A673 (cell line): ENCODE measurements around the gene SPTBN4. TPM values are rescaled to one million over a fixed set of nuclear protein-coding genes. Genes with fewer than 3 reads are reported as not detected.
A peak's percentile ranks its signal among the peaks of the same experiment; 100 is the strongest.

Source experiments
- BruUV-seq: library from RNA; stranded (reverse); fragments of 400-500 nt; replicated peaks from 2 replicates; lab custom pipeline; 2021; lab: Mats Ljungman, UMichigan
- CTCF ChIA-PET: fragments of 300-600 bp; sonication (Branson Sonifier 250); formaldehyde crosslinking; loops from one replicate; lab custom pipeline; 2022; ENCODE audit warnings: antibody characterized with exemption; lab: Charles Lee
- POLR2A ChIA-PET: fragments of 300-600 bp; sonication (Branson Sonifier 250); formaldehyde crosslinking; loops from one replicate; lab custom pipeline; 2022; ENCODE audit warnings: antibody characterized with exemption; ENCODE audit not compliant: low non-redundant PET; lab: Charles Lee
- DNase-seq: peaks from one replicate; pipeline ENCODE4 v3.0.0-alpha.2; 2015; ENCODE audit warnings: low spot score
- H3K27ac ChIP-seq: fragments of 200-600 bp; sonication (generic); 2 replicates; pipeline ENCODE4 v1.5.1; 2016; ENCODE audit warnings: mixed run types, low read depth, mild to moderate bottlenecking, mixed read lengths, antibody characterized with exemption, low read length; ENCODE audit not compliant: poor library complexity, severe bottlenecking
- H3K27me3 ChIP-seq: fragments of 200-600 bp; sonication (generic); replicated peaks from 2 replicates; pipeline ENCODE4 v1.6.1; 2017; ENCODE audit warnings: mixed run types, low read depth, mild to moderate bottlenecking, mixed read lengths, antibody characterized with exemption, low read length; ENCODE audit not compliant: insufficient read depth, poor library complexity
- H3K36me3 ChIP-seq: fragments of 200-600 bp; sonication (generic); 2 replicates; pipeline ENCODE4 v1.6.1; 2016; ENCODE audit warnings: mixed run types, mild to moderate bottlenecking, mixed read lengths, antibody characterized with exemption, low read length; ENCODE audit not compliant: insufficient read depth, poor library complexity, severe bottlenecking
- H3K4me1 ChIP-seq: fragments of 200-600 bp; sonication (generic); 2 replicates; pipeline ENCODE4 v1.6.1; 2017; ENCODE audit warnings: mixed run types, mild to moderate bottlenecking, mixed read lengths, antibody characterized with exemption, low read length; ENCODE audit not compliant: insufficient read depth, poor library complexity, severe bottlenecking
- H3K4me3 ChIP-seq: fragments of 200-600 bp; sonication (generic); 2 replicates; pipeline ENCODE4 v1.5.1; 2016; ENCODE audit warnings: low read depth, mixed run types, mild to moderate bottlenecking, mixed read lengths, low read length; ENCODE audit not compliant: poor library complexity, severe bottlenecking
- H3K9me3 ChIP-seq: fragments of 200-600 bp; sonication (generic); 2 replicates; pipeline ENCODE4 v1.6.1; 2016; ENCODE audit warnings: mixed run types, low read depth, mild to moderate bottlenecking, mixed read lengths, antibody characterized with exemption, low read length; ENCODE audit not compliant: poor library complexity, severe bottlenecking
- CTCF ChIP-seq: fragments of 300-800, 200-600 bp; sonication (generic); conservative IDR thresholded peaks from 2 replicates; pipeline ENCODE4 v1.5.1; 2017; ENCODE audit warnings: low read depth, mild to moderate bottlenecking, antibody characterized with exemption, low read length, moderate library complexity, mixed read lengths
- EZH2 ChIP-seq: fragments of 200-600 bp; sonication (generic); IDR thresholded peaks from 2 replicates; pipeline ENCODE4 v1.6.1; 2017; ENCODE audit warnings: borderline replicate concordance, low read depth, mild to moderate bottlenecking, mixed read lengths, antibody characterized with exemption, low read length; ENCODE audit not compliant: poor library complexity, severe bottlenecking
- intact Hi-C: fragments of 100-400 bp; cut with micrococcal nuclease; formaldehyde crosslinking; loops from one replicate; pipeline ENCODE4 v1.10.0; 2022; ENCODE audit not compliant: unreplicated experiment
- total RNA-seq: library from RNA; stranded (reverse); gene quantifications from 2 replicates; pipeline ENCODE4 v1.2.3, GENCODE V29; 2021

SPTBN4 gene
- total RNA-seq, 1 experiment from 2014 or later, result 0.43 TPM

- ChIA-PET POLR2A (no interaction called here), CTCF (interaction anchor here (0.6 to 0.9 kb wide), 2 partner anchors 9 to 255 kb away, joined by 3 read pairs; no protein-coding TSS in a partner anchor)
- H3K27me3 ChIP-seq, result no peaks in the 10 kb centered on the region
- intact Hi-C loops, result no loop called here
- no peaks in the 10 kb centered on the region for H3K36me3 ChIP-seq
- H3K27ac ChIP-seq, result no peak overlapping the region
- H3K4me1 ChIP-seq, result peaks cover 15% of the 10 kb centered on the region
- H3K9me3 ChIP-seq, result no peaks in the 10 kb centered on the region
- peak overlapping the region; percentile 41 for H3K4me3 ChIP-seq
- no peak for TF ChIP-seq EZH2
- peak; percentile 49 for TF ChIP-seq CTCF
- DNase-seq, result peak; percentile 69
- BruUV-seq, result no TSS peak
Measured at GRCh38 chr19:40530091-40530901, 63.5 kb downstream of the SPTBN4 start.

GRCh38 chr19:40533508-40533907 is 66.7 kb downstream of the SPTBN4 start:
- intact Hi-C loops, result no loop called here
- TF ChIP-seq EZH2, result no peak
- peak; percentile 44 for TF ChIP-seq CTCF
- Histone ChIP-seq H3K4me3 (no peak overlapping the region), H3K36me3 (no peaks in the 10 kb centered on the region), H3K27ac (no peak overlapping the region), H3K27me3 (no peaks in the 10 kb centered on the region), H3K4me1 (peaks cover 15% of the 10 kb centered on the region), H3K9me3 (no peaks in the 10 kb centered on the region)
- CTCF ChIA-PET, result interaction anchor here (0.6 to 2.0 kb wide), 3 partner anchors 12 to 228 kb away, joined by 4 to 6 read pairs (median 4); no protein-coding TSS in a partner anchor
- BruUV-seq, result no TSS peak
- POLR2A ChIA-PET, result no interaction called here
- DNase-seq, result no peak

GRCh38 chr19:40534148-40534547 is 67.3 kb downstream of the SPTBN4 start:
- no TSS peak for BruUV-seq
- POLR2A ChIA-PET, result no interaction called here
- CTCF ChIA-PET, result interaction anchor here (0.6 kb wide), 1 partner anchor 52 kb away, joined by 6 read pairs; no protein-coding TSS in a partner anchor

More at GRCh38 chr19:40534148-40534547, 67.3 kb downstream of the SPTBN4 start:
- no peak for DNase-seq
- no peaks in the 10 kb centered on the region for H3K27me3 ChIP-seq
- no peaks in the 10 kb centered on the region for H3K36me3 ChIP-seq
- TF ChIP-seq CTCF, result no peak
- no peak for TF ChIP-seq EZH2
- H3K27ac ChIP-seq, result no peak overlapping the region
- H3K4me3 ChIP-seq, result no peak overlapping the region
- no peaks in the 10 kb centered on the region for H3K9me3 ChIP-seq
- peaks cover 15% of the 10 kb centered on the region for H3K4me1 ChIP-seq
- intact Hi-C loops, result no loop called here
